Epithelial cell of proximal tubule (primary cell): ENCODE data around the gene MIPOL1. TPM values are rescaled to one million over a fixed set of nuclear protein-coding genes. Genes with fewer than 3 reads are reported as not detected.

Experiments
- DNase-seq: peaks from one replicate; pipeline ENCODE4 v3.0.0-alpha.2; 2011; ENCODE audit warnings: low read depth
- H3K4me3 ChIP-seq: 2 replicates; pipeline ENCODE4 v1.5.1; 2011; ENCODE audit warnings: low read depth, mild to moderate bottlenecking, low read length
- CTCF ChIP-seq: conservative IDR thresholded peaks from 2 replicates; pipeline ENCODE4 v1.5.1; 2012; ENCODE audit warnings: low read depth, mild to moderate bottlenecking, low read length
- total RNA-seq: library from RNA; depleted of rRNA; stranded (reverse); fragments of >200 nt; gene quantifications from 2 replicates; pipeline ENCODE4 v1.2.3, GENCODE V29; 2015

The MIPOL1 gene
- total RNA-seq, 1 donor from 2014 or later: 5.7 TPM

GRCh38 chr14:37417833-37418232, 220.1 kb downstream of the MIPOL1 start:
- H3K4me3 ChIP-seq: no peak overlapping the region
- no peak for TF ChIP-seq CTCF
- no peak for DNase-seq

- no peak for DNase-seq
- no peak for TF ChIP-seq CTCF
- H3K4me3 ChIP-seq: no peak overlapping the region
Measured at GRCh38 chr14:37420622-37421021, 222.9 kb downstream of the MIPOL1 start.

- TF ChIP-seq CTCF: no peak
- no peak for DNase-seq
- H3K4me3 ChIP-seq: no peak overlapping the region
Measured at GRCh38 chr14:37422319-37422718, 224.6 kb downstream of the MIPOL1 start.

- no peak overlapping the region for H3K4me3 ChIP-seq
- DNase-seq: no peak
- TF ChIP-seq CTCF: no peak
Measured at GRCh38 chr14:37422748-37423147, 225.0 kb downstream of the MIPOL1 start.

- no peak for TF ChIP-seq CTCF
- H3K4me3 ChIP-seq: no peak overlapping the region
- no peak for DNase-seq
Measured at GRCh38 chr14:37428954-37429353, 231.2 kb downstream of the MIPOL1 start.

GRCh38 chr14:37429618-37430017, 231.9 kb downstream of the MIPOL1 start:
- H3K4me3 ChIP-seq: no peak overlapping the region
- TF ChIP-seq CTCF: no peak
- DNase-seq: no peak

GRCh38 chr14:37434867-37435266, 237.1 kb downstream of the MIPOL1 start:
- TF ChIP-seq CTCF: no peak
- no peak for DNase-seq
- no peak overlapping the region for H3K4me3 ChIP-seq
